Spleen (tissue), 11 donors: Measurements from ENCODE around the gene DNALI1. TPM values are rescaled to one million over a fixed set of nuclear protein-coding genes. Genes with fewer than 3 reads are reported as not detected.
A peak's percentile ranks its signal among the peaks of the same experiment; 100 is the strongest.

Source experiments
- DNase-seq: peaks from one replicate; pipeline ENCODE4 v3.0.0-alpha.2; 2020
- H3K27ac ChIP-seq, 8 donors: fragments of 200-600 bp; sonication (generic) in 7 of 8; 1 replicate in 4 of 8; 2 replicates in 4 of 8; pipeline versions ENCODE4 v1.5.0 to v1.8.0; 2016 to 2021; ENCODE audit warnings: inconsistent platforms in 4 of 8, mild to moderate bottlenecking in 4 of 8, moderate library complexity in 1 of 8
- H3K27me3 ChIP-seq, 7 donors: fragments of 200-600 bp; sonication (generic) in 6 of 7; replicated peaks in 1 of 7; 1 replicate in 4 of 7; 2 replicates in 3 of 7; pipeline versions ENCODE4 v1.5.0 to v1.8.0; 2016 to 2021; ENCODE audit warnings: inconsistent platforms in 3 of 7, mild to moderate bottlenecking in 1 of 7
- H3K36me3 ChIP-seq, 6 donors: fragments of 200-600 bp; sonication (generic) in 5 of 6; 1 replicate in 4 of 6; 2 replicates in 2 of 6; pipeline versions ENCODE4 v1.5.0 to v1.8.0; 2016 to 2021; ENCODE audit warnings: inconsistent platforms in 2 of 6
- H3K4me1 ChIP-seq, 6 donors: fragments of 200-600 bp; sonication (generic) in 5 of 6; 1 replicate in 3 of 6; 2 replicates in 3 of 6; pipeline versions ENCODE4 v1.5.0 to v1.8.0; 2016 to 2021; ENCODE audit warnings: inconsistent platforms in 3 of 6
- H3K4me3 ChIP-seq, 8 donors: fragments of 200-600 bp; sonication (generic) in 7 of 8; 1 replicate in 4 of 8; 2 replicates in 4 of 8; pipeline versions ENCODE4 v1.5.0 to v1.8.0; 2016 to 2021; ENCODE audit warnings: inconsistent platforms in 4 of 8, mild to moderate bottlenecking in 4 of 8, moderate library complexity in 2 of 8
- H3K9me3 ChIP-seq, 8 donors: fragments of 200-600 bp; sonication (generic) in 7 of 8; 1 replicate in 4 of 8; 2 replicates in 4 of 8; pipeline versions ENCODE4 v1.5.0 to v1.8.0; 2016 to 2021; ENCODE audit warnings: inconsistent platforms in 4 of 8
- CTCF ChIP-seq, 11 experiments: fragments of 200-600 bp in 7 of 11; fragments of 450-650 bp in 4 of 11; sonication (generic) in 4 of 11; IDR thresholded peaks in 8 of 11; conservative IDR thresholded peaks in 3 of 11; 1 replicate in 7 of 11; 2 replicates in 4 of 11; pipeline versions ENCODE4 v1.4.0 to v1.8.0; 2016 to 2021; ENCODE audit warnings: antibody characterized with exemption in 11 of 11, inconsistent platforms in 4 of 11, mild to moderate bottlenecking in 1 of 11
- POLR2A ChIP-seq, 3 donors: fragments of 450-650 bp; IDR thresholded peaks; one replicate each; pipeline ENCODE4 v1.5.1; 2017; ENCODE audit warnings: antibody characterized with exemption in 3 of 3, mild to moderate bottlenecking in 1 of 3
- POLR2AphosphoS5 ChIP-seq, 3 donors: sonication (generic); formaldehyde crosslinking; IDR thresholded peaks; one replicate each; pipeline ENCODE4 v1.5.1; 2017; ENCODE audit warnings: antibody characterized with exemption in 3 of 3
- WGBS, 5 donors: extraction: QIAGEN DNeasy Blood & Tissue Kit in 3 of 5; methylation state at CpG; one replicate each; pipeline versions ENCODE4 v1.1.5 to v1.1.7; 2013 to 2018; 5-methylcytosine and 5-hydroxymethylcytosine counted together
- intact Hi-C: fragments of 100-400 bp; cut with DNase I; formaldehyde crosslinking; loops from one replicate; pipeline ENCODE4 v1.15.0; 2023; ENCODE audit warnings: low total_unique reads
- polyA plus RNA-seq, 3 donors: library from polyadenylated mRNA; stranded (reverse); fragments of 200-250 nt; gene quantifications; one replicate each; pipeline ENCODE4 v1.2.1, GENCODE V29; 2013
- total RNA-seq, 7 donors: library from RNA; depleted of rRNA in 3 of 7; stranded (reverse); fragments of >200 nt in 3 of 7; fragmentation: NEBNext Ultra II Directional in 4 of 7; extraction: Animal tissue kit (Norgen Biotek cat#: 25700) in 4 of 7; gene quantifications; one replicate each; pipeline versions ENCODE4 v1.1.0 to v1.2.1, GENCODE V29; 2016 to 2021
- donor health status: healthy with polysubstance abuse.
- donor health status: DM: no; HTN: no; CAD: no; lungs with moderate emphysema.
- donor health status: DM: no; HTN: no; CAD: no.
- donor health status: Bipolar disorder and iron deficiency.
- donor health status: healthy.
- donor health status: DM: no; HTN: no; CAD: no.
- donor health status: DM: yes; HTN: yes; CAD: no.

Gene DNALI1
- total and polyA plus RNA-seq, 10 donors, result 0.98 to 2.6 (median 1.7) TPM

- no peaks in the 10 kb centered on the region for H3K36me3 ChIP-seq
- H3K27ac ChIP-seq, result peak overlapping the region in 4 of 8 donors; percentile 30 to 70 (median 36)
- WGBS, 5 donors, result 87 to 92% (median 88%) methylated on average over 9 of the region's 9 CpGs
- TF ChIP-seq POLR2AphosphoS5 (IDR thresholded peaks at IDR 0.05) (no peak), CTCF (IDR thresholded peaks at IDR 0.05 in 8 of 11, conservative IDR thresholded peaks at IDR 0.05 in 3 of 11) (no peak), POLR2A (IDR thresholded peaks at IDR 0.05) (no peak)
- H3K9me3 ChIP-seq, result no peaks in the 10 kb centered on the region
- H3K4me3 ChIP-seq, result peak overlapping the region in 1 of 8 donors; percentile 38
- peaks cover 0 to 5% (median 0%) of the 10 kb centered on the region in 7 donors for H3K27me3 ChIP-seq
- H3K4me1 ChIP-seq, result peaks cover 0 to 17% (median 3%) of the 10 kb centered on the region in 6 donors
- intact Hi-C loops, result loop anchor here (2.0 kb wide), 1 partner anchor 77 kb away; no protein-coding TSS in a partner anchor
- no peak for DNase-seq
Observed at GRCh38 chr1:37605806-37606474, 49.2 kb downstream of the DNALI1 start.

GRCh38 chr1:37606481-37607263, 49.9 kb downstream of the DNALI1 start:
- Histone ChIP-seq H3K36me3 (no peaks in the 10 kb centered on the region), H3K4me3 (peak overlapping the region in 1 of 8 donors; percentile 38), H3K4me1 (peaks cover 0 to 17% (median 3%) of the 10 kb centered on the region in 6 donors), H3K27ac (peak overlapping the region in 4 of 8 donors; percentile 30 to 70 (median 36)), H3K9me3 (no peaks in the 10 kb centered on the region), H3K27me3 (peaks cover 0 to 5% (median 0%) of the 10 kb centered on the region in 7 donors)
- intact Hi-C loops, result no loop called here
- no peak for DNase-seq
- TF ChIP-seq POLR2A (IDR thresholded peaks at IDR 0.05) (no peak), CTCF (IDR thresholded peaks at IDR 0.05 in 8 of 11, conservative IDR thresholded peaks at IDR 0.05 in 3 of 11) (no peak), POLR2AphosphoS5 (IDR thresholded peaks at IDR 0.05) (no peak)
- WGBS, 5 donors, result 67 to 80% (median 74%) methylated on average over 15 of the region's 15 CpGs

GRCh38 chr1:37609002-37609401, 52.3 kb downstream of the DNALI1 start:
- H3K36me3 ChIP-seq, result no peaks in the 10 kb centered on the region
- peaks cover 0 to 12% (median 0%) of the 10 kb centered on the region in 7 donors for H3K27me3 ChIP-seq
- no peak for DNase-seq
- intact Hi-C loops, result no loop called here
- peaks cover 0 to 12% (median 0%) of the 10 kb centered on the region in 6 donors for H3K4me1 ChIP-seq
- H3K9me3 ChIP-seq, result no peaks in the 10 kb centered on the region
- no peak overlapping the region for H3K4me3 ChIP-seq
- TF ChIP-seq POLR2AphosphoS5 (IDR thresholded peaks at IDR 0.05), result no peak
- no peak for TF ChIP-seq CTCF (IDR thresholded peaks at IDR 0.05 in 8 of 11, conservative IDR thresholded peaks at IDR 0.05 in 3 of 11)
- TF ChIP-seq POLR2A (IDR thresholded peaks at IDR 0.05), result no peak
- WGBS, 5 donors, result 29 to 49% (median 36%) methylated on average over 2 of the region's 2 CpGs
- H3K27ac ChIP-seq, result no peak overlapping the region

GRCh38 chr1:37609994-37610393, 53.3 kb downstream of the DNALI1 start:
- H3K9me3 ChIP-seq, result no peaks in the 10 kb centered on the region
- peaks cover 0 to 19% (median 0%) of the 10 kb centered on the region in 7 donors for H3K27me3 ChIP-seq
- TF ChIP-seq POLR2A (IDR thresholded peaks at IDR 0.05) (no peak), POLR2AphosphoS5 (IDR thresholded peaks at IDR 0.05) (no peak), CTCF (IDR thresholded peaks at IDR 0.05 in 8 of 11, conservative IDR thresholded peaks at IDR 0.05 in 3 of 11) (no peak)

More at GRCh38 chr1:37609994-37610393, 53.3 kb downstream of the DNALI1 start:
- Histone ChIP-seq H3K27ac (no peak overlapping the region), H3K36me3 (no peaks in the 10 kb centered on the region), H3K4me3 (no peak overlapping the region), H3K4me1 (peaks cover 0 to 12% (median 0%) of the 10 kb centered on the region in 6 donors)
- intact Hi-C loops, result no loop called here
- no peak for DNase-seq
- WGBS, 5 donors, result 69 to 84% (median 74%) methylated on average over 2 of the region's 2 CpGs
